ENCODE measurements around the gene ST6GALNAC6. TPM values are rescaled to one million over a fixed set of nuclear protein-coding genes. Genes with fewer than 3 reads are reported as not detected.

Gene ST6GALNAC6
- total RNA-seq, 2 donors from 2014 or later = 68.2 to 106 TPM

DNA sequence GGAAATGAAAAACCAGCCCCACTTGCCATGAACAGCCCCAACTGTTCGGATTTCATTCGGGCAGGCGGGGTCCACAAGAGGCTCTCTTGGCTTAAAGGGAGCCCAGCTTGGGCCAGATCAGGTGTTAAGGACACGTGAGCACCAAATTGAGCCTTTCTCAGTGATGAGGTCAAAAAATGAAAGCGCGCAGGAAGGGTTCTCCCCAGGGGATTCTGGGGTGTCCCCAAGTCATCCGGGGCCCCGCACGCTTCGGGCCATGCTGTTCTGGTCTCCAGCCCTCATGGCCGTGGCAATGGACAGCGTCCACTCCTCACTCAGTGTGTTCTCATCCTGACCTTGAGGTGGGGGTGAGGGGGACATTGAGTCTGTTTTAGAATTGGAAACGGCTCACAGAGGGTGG lies 32.9 kb downstream of the ST6GALNAC6 start:
- Histone ChIP-seq H3K36me3 (peaks cover 35% of the 10 kb centered on the region), H3K27ac (peak overlapping the region; percentile 61 to 88), H3K4me1 (peaks cover 0 to 49% of the 10 kb centered on the region in 2 donors), H3K4me3 (no peak overlapping the region), H3K27me3 (no peaks in the 10 kb centered on the region), H3K9me3 (no peaks in the 10 kb centered on the region)
- TF ChIP-seq, protein P1, sequence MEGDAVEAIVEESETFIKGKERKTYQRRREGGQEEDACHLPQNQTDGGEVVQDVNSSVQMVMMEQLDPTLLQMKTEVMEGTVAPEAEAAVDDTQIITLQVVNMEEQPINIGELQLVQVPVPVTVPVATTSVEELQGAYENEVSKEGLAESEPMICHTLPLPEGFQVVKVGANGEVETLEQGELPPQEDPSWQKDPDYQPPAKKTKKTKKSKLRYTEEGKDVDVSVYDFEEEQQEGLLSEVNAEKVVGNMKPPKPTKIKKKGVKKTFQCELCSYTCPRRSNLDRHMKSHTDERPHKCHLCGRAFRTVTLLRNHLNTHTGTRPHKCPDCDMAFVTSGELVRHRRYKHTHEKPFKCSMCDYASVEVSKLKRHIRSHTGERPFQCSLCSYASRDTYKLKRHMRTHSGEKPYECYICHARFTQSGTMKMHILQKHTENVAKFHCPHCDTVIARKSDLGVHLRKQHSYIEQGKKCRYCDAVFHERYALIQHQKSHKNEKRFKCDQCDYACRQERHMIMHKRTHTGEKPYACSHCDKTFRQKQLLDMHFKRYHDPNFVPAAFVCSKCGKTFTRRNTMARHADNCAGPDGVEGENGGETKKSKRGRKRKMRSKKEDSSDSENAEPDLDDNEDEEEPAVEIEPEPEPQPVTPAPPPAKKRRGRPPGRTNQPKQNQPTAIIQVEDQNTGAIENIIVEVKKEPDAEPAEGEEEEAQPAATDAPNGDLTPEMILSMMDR (IDR thresholded peaks at IDR 0.05) = no peak
- no peak for DNase-seq (ENCODE audit: low spot score)

DNA sequence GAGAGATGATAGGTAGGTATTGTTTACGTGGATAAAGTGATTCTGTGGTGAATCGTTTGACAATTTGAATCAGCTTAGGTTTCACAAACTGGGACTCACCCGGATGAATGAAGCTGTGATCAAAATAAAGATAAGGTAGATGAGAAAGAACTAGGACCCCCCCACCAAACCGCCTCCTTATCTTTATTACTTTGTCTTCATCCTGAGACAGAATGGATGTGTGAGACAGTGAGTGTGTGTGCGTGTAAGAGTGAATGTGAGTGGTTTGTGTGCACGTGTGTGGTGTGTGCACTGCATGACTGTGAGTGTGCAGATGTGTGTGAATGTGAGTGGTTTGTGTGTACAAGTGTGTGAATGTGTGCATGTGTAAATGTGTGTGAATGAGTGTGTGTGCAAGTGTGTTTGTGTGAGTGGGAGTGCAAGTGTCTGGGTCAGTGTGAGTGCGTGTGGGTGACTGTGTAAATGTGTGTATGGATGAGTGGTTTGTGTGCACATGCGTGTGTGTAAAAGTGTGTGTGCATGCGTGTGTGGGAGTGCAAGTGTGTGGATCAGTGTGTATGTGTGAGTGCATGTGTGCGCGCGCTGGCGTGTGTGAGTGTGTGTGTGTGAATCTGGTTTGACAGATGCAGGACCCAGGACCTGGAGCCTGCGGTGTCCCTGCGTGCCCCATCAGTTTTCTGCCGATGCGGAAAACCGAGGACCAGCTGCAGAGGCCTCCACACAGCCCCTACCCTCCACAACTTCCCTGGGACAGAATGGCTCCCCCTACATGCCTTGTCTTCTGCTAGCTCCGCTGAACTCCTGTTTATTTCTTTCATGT lies 33.5 kb downstream of the ST6GALNAC6 start:
- Histone ChIP-seq H3K4me3 (no peak overlapping the region), H3K4me1 (peaks cover 0 to 56% of the 10 kb centered on the region in 2 donors), H3K9me3 (no peaks in the 10 kb centered on the region), H3K27ac (peak overlapping the region; percentile 61 to 88), H3K36me3 (peaks cover 28% of the 10 kb centered on the region), H3K27me3 (no peaks in the 10 kb centered on the region)
- TF ChIP-seq, protein P1 (IDR thresholded peaks at IDR 0.05) = no peak
- no peak for DNase-seq (ENCODE audit: low spot score)

DNA sequence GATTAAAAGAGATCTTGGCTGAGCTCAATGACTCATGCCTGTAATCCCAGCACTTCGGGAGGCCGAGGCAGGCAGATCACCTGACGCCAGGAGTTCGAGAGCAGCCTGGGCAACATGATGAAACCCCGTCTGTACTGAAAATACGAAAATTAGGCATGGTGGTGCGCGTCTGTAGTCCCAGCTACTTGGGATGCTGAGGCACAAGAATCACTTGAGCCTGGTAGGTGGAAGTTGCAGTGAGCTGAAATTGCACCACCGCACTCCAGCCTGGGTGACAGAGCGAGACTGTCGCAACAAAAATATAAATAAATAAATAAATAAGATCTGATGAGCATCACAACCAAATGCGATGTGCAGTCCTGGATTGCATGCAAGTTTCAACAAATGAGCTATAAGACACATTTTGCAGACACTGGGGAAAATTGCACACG lies 36.2 kb downstream of the ST6GALNAC6 start:
- TF ChIP-seq, protein P1 (IDR thresholded peaks at IDR 0.05) = no peak
- Histone ChIP-seq H3K27ac (peak overlapping the region; percentile 86 to 88), H3K36me3 (peaks cover 9% of the 10 kb centered on the region), H3K9me3 (no peaks in the 10 kb centered on the region), H3K4me3 (no peak overlapping the region), H3K27me3 (no peaks in the 10 kb centered on the region), H3K4me1 (peaks cover 0 to 68% of the 10 kb centered on the region in 2 donors)
- DNase-seq (ENCODE audit: low spot score) = no peak

DNA sequence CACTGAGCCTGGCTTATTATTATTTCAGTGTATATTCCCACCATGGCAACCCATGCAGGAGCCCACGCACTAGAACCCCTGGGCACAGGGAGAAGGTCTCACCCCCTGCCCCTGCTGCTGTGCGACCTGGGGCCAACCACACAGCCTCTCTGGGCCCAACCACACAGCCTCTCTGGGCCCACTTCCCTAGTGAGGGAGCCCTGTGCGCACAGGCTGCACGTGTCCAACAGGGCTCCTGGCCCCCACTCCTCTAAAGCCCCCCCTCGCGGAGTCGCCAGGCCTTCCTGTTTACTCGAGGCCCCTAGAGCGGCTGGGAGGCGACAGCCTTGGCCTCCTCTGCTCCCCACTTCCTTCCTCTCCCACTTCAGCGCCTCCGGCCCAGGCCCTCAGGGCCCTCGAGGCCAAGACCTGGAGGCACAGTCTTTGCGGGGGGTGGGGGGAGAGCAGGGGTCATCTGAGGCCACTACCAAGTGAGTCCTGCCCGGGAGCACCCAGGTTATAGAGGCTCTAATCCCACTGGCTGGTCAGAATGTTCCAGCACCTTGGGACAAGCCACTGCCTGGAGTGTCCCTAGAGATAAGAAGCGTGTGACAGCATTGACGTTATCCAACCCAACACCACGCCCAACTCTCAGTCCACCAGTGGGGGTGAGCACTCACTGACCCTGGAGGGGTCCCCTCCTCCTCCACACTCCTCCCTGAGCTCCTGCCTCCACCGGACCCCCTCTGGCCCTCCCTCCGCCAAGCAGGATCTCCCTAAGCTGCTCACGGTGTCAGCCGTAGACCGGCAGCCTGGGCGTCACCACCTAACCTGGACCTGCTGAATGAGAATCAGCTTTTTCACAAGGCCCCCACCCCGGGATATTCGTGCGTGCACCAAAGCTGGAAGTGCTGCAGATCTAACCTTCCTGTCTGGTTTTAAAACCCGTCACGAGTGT lies 37.1 kb downstream of the ST6GALNAC6 start:
- H3K4me1 ChIP-seq = peaks cover 0 to 69% of the 10 kb centered on the region in 2 donors
- TF ChIP-seq, protein P1 (IDR thresholded peaks at IDR 0.05) = no peak

DNA sequence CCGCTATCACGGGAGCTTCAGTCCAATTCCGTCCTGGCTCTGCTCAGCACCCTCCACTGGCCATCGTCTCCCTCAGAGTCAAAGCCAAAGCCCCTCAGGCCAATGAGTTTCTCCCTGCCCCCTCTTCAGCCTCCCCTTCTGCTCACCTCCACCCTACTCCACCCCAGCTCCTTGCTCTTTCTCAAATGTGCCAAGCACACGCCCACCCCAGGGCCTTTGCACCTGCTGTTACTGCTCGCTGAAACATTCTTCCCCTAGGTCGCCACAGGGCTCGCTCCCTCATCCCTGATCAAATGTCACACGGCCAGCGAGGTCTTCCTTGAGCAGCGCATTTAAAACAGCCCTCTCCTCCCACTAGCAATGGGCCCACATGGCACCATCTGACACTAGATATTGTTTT lies 38.6 kb downstream of the ST6GALNAC6 start:
- H3K27ac ChIP-seq = peak overlapping the region; percentile 86 to 88
- peaks cover 0 to 80% of the 10 kb centered on the region in 2 donors for H3K4me1 ChIP-seq
- no peaks in the 10 kb centered on the region for H3K9me3 ChIP-seq
- DNase-seq (ENCODE audit: low spot score) = no peak
- no peaks in the 10 kb centered on the region for H3K27me3 ChIP-seq
- no peaks in the 10 kb centered on the region for H3K36me3 ChIP-seq
- no peak overlapping the region for H3K4me3 ChIP-seq
- TF ChIP-seq, protein P1 (IDR thresholded peaks at IDR 0.05) = no peak

More for the DNA sequence above, 37.1 kb downstream of the ST6GALNAC6 start:
- no peak overlapping the region for H3K4me3 ChIP-seq
- H3K27ac ChIP-seq = peak overlapping the region; percentile 86 to 88
- H3K9me3 ChIP-seq = no peaks in the 10 kb centered on the region
- H3K27me3 ChIP-seq = no peaks in the 10 kb centered on the region
- H3K36me3 ChIP-seq = peaks cover under 1% of the 10 kb centered on the region
- peak; percentile 89 for DNase-seq (ENCODE audit: low spot score)
